NCI-H2171 (cell line): ENCODE results near the gene GRIK5.

Source experiments
- DNase-seq: peaks from one replicate; lab custom pipeline; 2025; lab: John Stamatoyannopoulos, UW

Gene GRIK5

DNA sequence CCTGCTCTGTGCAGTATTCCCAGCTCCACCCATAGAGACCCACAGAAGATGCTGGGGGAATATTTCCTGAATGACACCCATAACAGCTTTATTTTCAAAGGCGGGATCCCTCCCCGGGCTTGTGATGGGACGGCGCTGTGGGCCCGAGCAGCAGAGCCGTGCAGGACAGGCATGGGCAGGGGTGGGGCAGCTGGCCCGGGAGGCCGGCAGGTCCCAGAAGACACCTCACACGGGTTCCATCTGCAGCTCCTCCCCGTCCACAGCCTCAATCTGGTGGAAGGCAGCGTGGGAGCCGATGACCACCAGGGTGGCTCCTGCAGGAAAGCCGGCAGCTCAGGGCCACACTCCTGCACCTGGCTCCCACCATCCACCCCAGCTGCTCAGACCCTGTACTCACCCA is 113.4 kb downstream of the GRIK5 start:
- no peak for DNase-seq

DNA sequence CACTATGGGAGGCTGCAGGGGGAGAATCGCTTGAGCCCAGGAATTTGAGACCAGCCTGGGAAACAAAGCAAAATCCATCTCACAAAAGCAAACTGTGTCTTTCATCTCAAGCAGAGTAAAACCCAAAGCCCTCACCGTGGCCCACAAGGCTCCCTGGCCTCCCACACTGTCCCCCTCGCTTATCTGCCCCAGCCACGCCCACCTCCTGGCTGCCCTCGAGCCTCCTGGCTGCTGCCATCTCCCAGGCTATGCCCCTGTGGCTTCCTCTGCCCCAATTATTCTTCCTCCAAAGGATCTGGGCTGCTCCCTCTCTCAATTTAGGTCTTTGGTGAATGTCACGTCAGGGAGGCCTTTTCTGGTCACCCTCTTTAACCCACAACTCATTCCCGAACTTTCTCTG is 114.5 kb downstream of the GRIK5 start:
- DNase-seq, result no peak

DNA sequence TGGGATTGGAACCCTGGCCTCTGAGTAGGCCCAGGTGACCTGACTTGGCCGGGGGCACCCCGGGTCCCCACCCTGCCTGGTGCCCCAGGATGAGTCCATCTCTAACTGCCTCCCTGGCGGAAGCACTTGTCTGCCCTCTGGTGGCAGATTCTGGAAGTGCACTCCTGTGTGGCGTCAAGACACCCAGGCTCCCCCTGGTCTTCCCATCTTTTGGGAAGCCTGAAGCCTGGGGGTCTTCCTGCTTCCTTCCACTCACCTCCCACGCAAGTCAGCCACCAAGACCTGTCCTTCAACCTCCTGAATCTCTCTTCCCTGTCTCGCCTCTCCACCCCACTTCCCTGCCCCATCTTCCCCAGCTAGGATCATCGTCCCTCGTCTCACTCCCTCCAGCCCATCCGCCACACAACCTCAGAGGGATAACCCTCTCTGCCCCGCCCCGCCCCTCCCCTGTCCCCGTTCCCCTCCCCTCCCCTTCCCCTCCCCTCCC is 118.3 kb downstream of the GRIK5 start:
- peak; percentile 43 for DNase-seq
